Transverse colon (tissue), 4 donors: ENCODE data around the gene SSTR4.

Experiments
- CTCF ChIP-seq, 5 experiments: fragments of 200-600 bp in 3 of 5; fragments of 450-650 bp in 2 of 5; sonication (generic) in 3 of 5; IDR thresholded peaks; 1 replicate in 2 of 5; 2 replicates in 3 of 5; pipeline ENCODE4 v1.5.1; 2016 to 2017; ENCODE audit warnings: antibody characterized with exemption in 5 of 5, inconsistent platforms in 3 of 5, mild to moderate bottlenecking in 2 of 5, moderate library complexity in 1 of 5
- EP300 ChIP-seq: sonication (generic); formaldehyde crosslinking; IDR thresholded peaks from one replicate; pipeline ENCODE4 v1.6.1; 2017; ENCODE audit warnings: antibody characterized with exemption, low read depth
- POLR2A ChIP-seq: fragments of 450-650 bp; IDR thresholded peaks from one replicate; pipeline ENCODE4 v1.6.1; 2016; ENCODE audit warnings: antibody characterized with exemption, mild to moderate bottlenecking, moderate library complexity
- POLR2AphosphoS5 ChIP-seq, 3 donors: sonication (generic); formaldehyde crosslinking; IDR thresholded peaks; one replicate each; pipeline ENCODE4 v1.6.1; 2016; ENCODE audit warnings: antibody characterized with exemption in 3 of 3

- TF ChIP-seq CTCF (IDR thresholded peaks at IDR 0.05) (no peak), EP300 (no peak), POLR2A (no peak), POLR2AphosphoS5 (IDR thresholded peaks at IDR 0.05) (no peak)
These were observed 30.4 kb downstream of the SSTR4 start for GRCh38 chr20:23065266-23066201.
